Tibial nerve (tissue), 4 donors: ENCODE data around the gene ENOX1.
"Not testable (repeated sequence)": the region's sequence is repeated elsewhere in the genome, so short reads cannot be mapped to it uniquely, and the experiment has no call there.

Experiments used
- CTCF ChIP-seq, 5 experiments: fragments of 200-600 bp in 3 of 5; fragments of 450-650 bp in 2 of 5; sonication (generic) in 3 of 5; IDR thresholded peaks; one replicate each; pipeline ENCODE4 v1.5.1; 2016 to 2019; ENCODE audit warnings: antibody characterized with exemption in 5 of 5, mild to moderate bottlenecking in 3 of 5, moderate library complexity in 2 of 5
- EP300 ChIP-seq, 2 donors: sonication (generic); formaldehyde crosslinking; IDR thresholded peaks; one replicate each; pipeline ENCODE4 v1.6.1; 2017; ENCODE audit warnings: antibody characterized with exemption in 2 of 2, mild to moderate bottlenecking in 1 of 2
- POLR2A ChIP-seq, 2 donors: fragments of 450-650 bp; IDR thresholded peaks; one replicate each; pipeline ENCODE4 v1.6.1; 2017; ENCODE audit warnings: antibody characterized with exemption in 2 of 2, mild to moderate bottlenecking in 2 of 2, moderate library complexity in 2 of 2

GRCh38 chr13:43415903-43416391, 370.8 kb downstream of the ENOX1 start:
- not testable (repeated sequence) for TF ChIP-seq EP300, CTCF, POLR2A (IDR thresholded peaks at IDR 0.05)
